ENCODE results near the gene FCHO1.

GRCh38 chr19:17802137-17802858 lies 51.0 kb downstream of the FCHO1 start:
- no peak for TF ChIP-seq POLR2AphosphoS5 (IDR thresholded peaks at IDR 0.05)
- no peak for TF ChIP-seq EP300 (IDR thresholded peaks at IDR 0.05)
- no peak for TF ChIP-seq CTCF (IDR thresholded peaks at IDR 0.05)

All from suprapubic skin (tissue), 4 donors.